A549 (cell line): ENCODE data around the gene CLCN3.

Experiments used
- CBX2 ChIP-seq: fragments of 200-600 bp; sonication (generic); IDR thresholded peaks from 2 replicates; pipeline ENCODE4 v1.6.1; 2016; ENCODE audit warnings: low read depth, mild to moderate bottlenecking, borderline replicate concordance
- CEBPB ChIP-seq, 2 experiments: fragments of >200 bp in 1 of 2; sonication (Bioruptor Twin) in 1 of 2; formaldehyde crosslinking in 1 of 2; IDR thresholded peaks; 2 replicates each; pipeline ENCODE4 v1.6.1; 2012 to 2016
- CTCF ChIP-seq: fragments of >200 bp; sonication (Bioruptor Twin); formaldehyde crosslinking; IDR thresholded peaks from 3 replicates; pipeline ENCODE4 v1.5.1; 2016
- KDM1A ChIP-seq: fragments of 200-600 bp; sonication (generic); IDR thresholded peaks from 2 replicates; pipeline ENCODE4 v1.6.1; 2016; ENCODE audit warnings: low read depth, mild to moderate bottlenecking
- MYC ChIP-seq: IDR thresholded peaks from 2 replicates; pipeline ENCODE4 v1.6.1; 2012; ENCODE audit warnings: mild to moderate bottlenecking, inconsistent platforms, low read length, improper control_type of control experiment, borderline replicate concordance
- POLR2A ChIP-seq: IDR thresholded peaks from 2 replicates; pipeline ENCODE4 v1.6.1; 2012; ENCODE audit warnings: mild to moderate bottlenecking, low read length
- RARB ChIP-seq: fragments of 250-450 bp; sonication (Bioruptor Pico); IDR thresholded peaks from 2 replicates; pipeline ENCODE4 v1.8.0; 2021; ENCODE audit warnings: mild to moderate bottlenecking, moderate library complexity
- TF ChIP-seq, protein P1 (sequence below): fragments of 450-650 bp; IDR thresholded peaks from 2 replicates; pipeline ENCODE4 v1.6.1; 2014; ENCODE audit warnings: antibody characterized with exemption

DNA sequence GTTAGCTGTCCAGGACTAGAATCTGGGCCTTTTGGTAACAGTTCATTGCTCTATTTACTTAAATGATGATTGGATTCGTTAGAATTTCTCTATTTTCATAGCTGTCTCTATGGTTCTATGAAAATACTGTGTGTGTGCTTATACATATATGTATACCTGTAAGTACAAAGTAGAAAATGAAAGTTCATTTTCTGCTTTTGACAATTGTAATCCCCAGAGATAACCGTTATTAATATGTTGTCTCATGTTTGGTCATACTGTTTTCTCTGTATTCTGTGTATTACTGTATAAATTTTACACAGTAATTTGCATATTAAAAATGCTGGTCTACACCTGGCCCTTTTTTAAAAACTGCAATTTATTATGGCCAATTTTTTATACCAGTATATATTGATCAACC is 55.4 kb downstream of the CLCN3 start:
- TF ChIP-seq, protein P1, sequence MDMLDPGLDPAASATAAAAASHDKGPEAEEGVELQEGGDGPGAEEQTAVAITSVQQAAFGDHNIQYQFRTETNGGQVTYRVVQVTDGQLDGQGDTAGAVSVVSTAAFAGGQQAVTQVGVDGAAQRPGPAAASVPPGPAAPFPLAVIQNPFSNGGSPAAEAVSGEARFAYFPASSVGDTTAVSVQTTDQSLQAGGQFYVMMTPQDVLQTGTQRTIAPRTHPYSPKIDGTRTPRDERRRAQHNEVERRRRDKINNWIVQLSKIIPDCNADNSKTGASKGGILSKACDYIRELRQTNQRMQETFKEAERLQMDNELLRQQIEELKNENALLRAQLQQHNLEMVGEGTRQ = no peak
- TF ChIP-seq CEBPB (IDR thresholded peaks at IDR 0.05) = no peak
- no peak for TF ChIP-seq POLR2A
- TF ChIP-seq CTCF = no peak
- TF ChIP-seq KDM1A = no peak
- TF ChIP-seq RARB (CRISPR knock-in tag) = no peak
- TF ChIP-seq CBX2 = no peak
- no peak for TF ChIP-seq MYC
